OCI-LY3 (cell line): Measurements from ENCODE around the gene STARD9.

ENCODE experiments used
- H2AFZ ChIP-seq: fragments of 200-600, 300-600 bp; shearing (Covaris generic); 2 replicates; pipeline ENCODE4 v1.6.0; 2014; ENCODE audit warnings: antibody characterized with exemption, low read depth, low read length
- H3K27ac ChIP-seq: fragments of 200-600, 300-600 bp; sonication (generic); 2 replicates; pipeline ENCODE4 v1.5.1; 2014; ENCODE audit warnings: mild to moderate bottlenecking, low read length, moderate library complexity, mixed read lengths
- H3K27me3 ChIP-seq: fragments of 200-600, 300-600 bp; sonication (generic); 2 replicates; pipeline ENCODE4 v1.6.1; 2014; ENCODE audit warnings: low read depth, low read length, mixed read lengths
- H3K36me3 ChIP-seq: fragments of 200-600, 300-600 bp; sonication (generic); replicated peaks from 2 replicates; pipeline ENCODE3; 2014; ENCODE audit warnings: low read depth, low read length, mixed read lengths
- H3K4me1 ChIP-seq: fragments of 300-600, 200-600 bp; sonication (generic); 2 replicates; pipeline ENCODE4 v1.6.1; 2014; ENCODE audit warnings: low read length, mixed read lengths
- H3K4me2 ChIP-seq: fragments of 200-600, 300-600 bp; sonication (generic); 2 replicates; pipeline ENCODE4 v1.6.1; 2014; ENCODE audit warnings: low read length, mixed read lengths
- H3K4me3 ChIP-seq: fragments of 300-600, 200-600 bp; sonication (generic); 2 replicates; pipeline ENCODE4 v1.5.1; 2014; ENCODE audit warnings: antibody characterized with exemption, mild to moderate bottlenecking, low read length, moderate library complexity
- H3K79me2 ChIP-seq: fragments of 300-600, 200-600 bp; shearing (Covaris generic); 2 replicates; pipeline ENCODE4 v1.6.1; 2014; ENCODE audit warnings: mild to moderate bottlenecking, low read length, mixed read lengths
- H3K9ac ChIP-seq: fragments of 300-600, 200-600 bp; shearing (Covaris generic); 2 replicates; pipeline ENCODE4 v1.6.0; 2014; ENCODE audit warnings: mild to moderate bottlenecking, low read length, moderate library complexity
- H3K9me3 ChIP-seq: fragments of 200-600, 300-600 bp; shearing (Covaris generic); 2 replicates; pipeline ENCODE4 v1.6.1; 2014; ENCODE audit warnings: low read length, mixed read lengths; ENCODE audit not compliant: insufficient read depth
- H4K20me1 ChIP-seq: fragments of 200-600, 300-600 bp; sonication (generic); 2 replicates; pipeline ENCODE4 v1.6.1; 2016; ENCODE audit warnings: low read length, mixed read lengths; ENCODE audit not compliant: insufficient read depth
- CTCF ChIP-seq: fragments of 200-600, 300-600 bp; sonication (generic); IDR thresholded peaks from 2 replicates; pipeline ENCODE4 v1.5.1; 2014; ENCODE audit warnings: antibody characterized with exemption, low read length, low read depth
- EZH2phosphoT487 ChIP-seq: fragments of 200-600 bp; shearing (Covaris generic); IDR thresholded peaks from 2 replicates; pipeline ENCODE4 v1.6.1; 2018; ENCODE audit warnings: antibody characterized with exemption, mixed run types, low read depth

The STARD9 gene

GRCh38 chr15:42725331-42725903 is 150.0 kb downstream of the STARD9 start:
- TF ChIP-seq CTCF, result no peak
- no peak for TF ChIP-seq EZH2phosphoT487
- H3K9me3 ChIP-seq, result no peaks in the 10 kb centered on the region
- H4K20me1 ChIP-seq, result no peaks in the 10 kb centered on the region
- no peak overlapping the region for H2AFZ ChIP-seq
- H3K36me3 ChIP-seq, result peaks cover 37% of the 10 kb centered on the region
- no peaks in the 10 kb centered on the region for H3K79me2 ChIP-seq
- H3K27ac ChIP-seq, result no peak overlapping the region
- H3K9ac ChIP-seq, result no peak overlapping the region
- H3K4me2 ChIP-seq, result no peak overlapping the region
- no peaks in the 10 kb centered on the region for H3K27me3 ChIP-seq
- no peak overlapping the region for H3K4me3 ChIP-seq
- H3K4me1 ChIP-seq, result no peaks in the 10 kb centered on the region

GRCh38 chr15:42726114-42726513 is 150.7 kb downstream of the STARD9 start:
- H3K4me3 ChIP-seq, result no peak overlapping the region
- H3K27ac ChIP-seq, result no peak overlapping the region
- no peak overlapping the region for H3K9ac ChIP-seq
- H2AFZ ChIP-seq, result no peak overlapping the region
- no peaks in the 10 kb centered on the region for H3K79me2 ChIP-seq
- TF ChIP-seq CTCF (no peak), EZH2phosphoT487 (no peak)
- no peaks in the 10 kb centered on the region for H4K20me1 ChIP-seq
- no peaks in the 10 kb centered on the region for H3K4me1 ChIP-seq
- H3K4me2 ChIP-seq, result no peak overlapping the region
- no peaks in the 10 kb centered on the region for H3K9me3 ChIP-seq
- no peaks in the 10 kb centered on the region for H3K27me3 ChIP-seq
- peaks cover 39% of the 10 kb centered on the region for H3K36me3 ChIP-seq

GRCh38 chr15:42727750-42728381 is 152.5 kb downstream of the STARD9 start:
- no peaks in the 10 kb centered on the region for H3K4me1 ChIP-seq
- no peak overlapping the region for H3K27ac ChIP-seq
- no peaks in the 10 kb centered on the region for H3K9me3 ChIP-seq
- TF ChIP-seq EZH2phosphoT487 (no peak), CTCF (no peak)
- H3K27me3 ChIP-seq, result no peaks in the 10 kb centered on the region
- H4K20me1 ChIP-seq, result no peaks in the 10 kb centered on the region
- H3K9ac ChIP-seq, result no peak overlapping the region
- H3K79me2 ChIP-seq, result no peaks in the 10 kb centered on the region
- peaks cover 49% of the 10 kb centered on the region for H3K36me3 ChIP-seq
- H3K4me2 ChIP-seq, result no peak overlapping the region
- no peak overlapping the region for H3K4me3 ChIP-seq
- H2AFZ ChIP-seq, result no peak overlapping the region

- no peaks in the 10 kb centered on the region for H3K9me3 ChIP-seq
- no peak overlapping the region for H2AFZ ChIP-seq
- no peaks in the 10 kb centered on the region for H3K79me2 ChIP-seq
- TF ChIP-seq EZH2phosphoT487 (no peak), CTCF (no peak)
- no peaks in the 10 kb centered on the region for H3K27me3 ChIP-seq
- no peak overlapping the region for H3K4me2 ChIP-seq
- H3K9ac ChIP-seq, result no peak overlapping the region
- H3K4me3 ChIP-seq, result no peak overlapping the region
- no peaks in the 10 kb centered on the region for H4K20me1 ChIP-seq
- peaks cover 50% of the 10 kb centered on the region for H3K36me3 ChIP-seq
- no peaks in the 10 kb centered on the region for H3K4me1 ChIP-seq
- no peak overlapping the region for H3K27ac ChIP-seq
Measured at GRCh38 chr15:42728560-42728959, 153.2 kb downstream of the STARD9 start.
